Sciatic nerve (tissue), 2 donors: Measurements from ENCODE around the gene EMILIN2. TPM values are rescaled to one million over a fixed set of nuclear protein-coding genes. Genes with fewer than 3 reads are reported as not detected.
"Not testable (repeated sequence)": the region's sequence is repeated elsewhere in the genome, so short reads cannot be mapped to it uniquely, and the experiment has no call there.

Source experiments
- ATAC-seq: fragments of 200-7000 bp; cut with Tn5 transposase; one replicate; pipeline ENCODE4 v1.9.1; 2020; ENCODE audit warnings: mild to moderate bottlenecking, moderate library complexity
- DNase-seq: peaks from one replicate; pipeline ENCODE4 v3.0.0-alpha.2; 2020; ENCODE audit warnings: low spot score
- intact Hi-C: fragments of 100-400 bp; cut with DNase I; formaldehyde crosslinking; loops from one replicate; pipeline ENCODE4 v1.14.2; 2022
- total RNA-seq: library from RNA; stranded (reverse); fragmentation: NEBNext Ultra II Directional; extraction: Animal tissue kit (Norgen Biotek cat#: 25700); gene quantifications from one replicate; pipeline ENCODE4 v1.2.1, GENCODE V29; 2021
- donor health status: DM: no; HTN: no; CAD: no.
- donor health status: DM: no; HTN: no; CAD: no.

The EMILIN2 gene
- 25.1 TPM for total RNA-seq

GRCh38 chr18:2846636-2847316 is at the start of gene EMILIN2:
TSS of gene EMILIN2 (plus strand) at chr18:2847006. CDS start at chr18:2847189, 183 bp downstream.
- DNase-seq (peak; percentile 87), ATAC-seq (peak; percentile 77)
- intact Hi-C loops = no loop called here

DNA sequence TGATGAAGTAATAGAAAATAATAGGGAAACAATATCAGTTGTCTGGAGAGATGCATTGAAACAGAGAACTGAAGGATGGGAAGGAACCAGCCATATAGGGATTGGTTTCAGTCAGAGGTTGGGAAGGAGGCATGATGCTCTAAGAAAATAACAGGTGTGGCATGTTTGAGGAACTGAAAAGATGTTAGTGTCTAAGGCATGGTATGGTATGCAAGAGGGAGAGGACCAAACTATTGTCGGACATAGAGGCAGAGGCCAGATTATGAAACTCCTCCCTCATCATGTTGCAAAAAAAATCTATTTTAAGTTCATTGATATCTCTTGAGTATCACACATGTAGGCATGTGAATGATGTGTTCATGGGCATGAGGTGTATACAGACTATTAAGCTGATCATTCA is 48.9 kb upstream of the EMILIN2 start:
- no peak for DNase-seq
- intact Hi-C loops = no loop called here
- no peak for ATAC-seq

DNA sequence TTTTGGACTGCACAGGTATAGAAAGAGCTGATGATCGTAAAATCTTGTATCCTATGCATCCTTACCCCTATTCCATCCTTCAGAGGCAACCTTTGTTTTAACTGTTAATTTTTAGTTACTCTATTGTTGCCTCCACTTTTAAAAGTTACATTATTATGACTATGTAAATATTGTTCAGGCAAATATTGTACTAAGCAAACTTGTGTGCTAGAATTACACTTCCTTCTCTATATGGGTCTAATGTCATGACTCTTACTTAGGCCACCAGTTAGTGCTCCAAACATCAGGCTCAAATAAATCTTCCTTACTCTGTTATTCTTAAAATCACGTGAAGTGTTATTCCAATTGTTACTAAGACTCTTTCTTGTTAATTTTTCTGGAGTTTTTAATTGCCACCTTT is 47.4 kb upstream of the EMILIN2 start:
- intact Hi-C loops = no loop called here
- DNase-seq (no peak), ATAC-seq (no peak)

- intact Hi-C loops = no loop called here
- no peak for ATAC-seq
- DNase-seq = no peak
Observed at GRCh38 chr18:2805970-2806943, 40.5 kb upstream of the EMILIN2 start.

DNA sequence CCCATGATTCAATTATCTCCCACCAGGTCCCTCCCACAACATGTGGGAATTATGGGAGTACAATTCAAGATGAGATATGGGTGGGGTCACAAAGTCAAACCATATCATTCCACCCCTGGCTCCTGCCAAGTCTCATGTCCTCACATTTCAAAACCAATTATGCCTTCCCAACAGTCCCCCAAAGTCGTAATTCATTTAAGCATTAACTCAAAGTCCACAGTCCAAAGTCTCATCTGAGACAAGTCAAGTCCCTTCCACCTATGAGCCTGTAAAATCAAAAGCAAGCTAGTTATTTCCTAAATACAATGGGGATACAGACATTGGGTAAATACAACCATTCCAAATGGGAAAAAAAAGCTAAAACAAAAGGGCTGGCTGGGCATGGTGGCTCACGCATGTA is 38.2 kb upstream of the EMILIN2 start:
- ATAC-seq, intact Hi-C loops, DNase-seq: not testable (repeated sequence)

DNA sequence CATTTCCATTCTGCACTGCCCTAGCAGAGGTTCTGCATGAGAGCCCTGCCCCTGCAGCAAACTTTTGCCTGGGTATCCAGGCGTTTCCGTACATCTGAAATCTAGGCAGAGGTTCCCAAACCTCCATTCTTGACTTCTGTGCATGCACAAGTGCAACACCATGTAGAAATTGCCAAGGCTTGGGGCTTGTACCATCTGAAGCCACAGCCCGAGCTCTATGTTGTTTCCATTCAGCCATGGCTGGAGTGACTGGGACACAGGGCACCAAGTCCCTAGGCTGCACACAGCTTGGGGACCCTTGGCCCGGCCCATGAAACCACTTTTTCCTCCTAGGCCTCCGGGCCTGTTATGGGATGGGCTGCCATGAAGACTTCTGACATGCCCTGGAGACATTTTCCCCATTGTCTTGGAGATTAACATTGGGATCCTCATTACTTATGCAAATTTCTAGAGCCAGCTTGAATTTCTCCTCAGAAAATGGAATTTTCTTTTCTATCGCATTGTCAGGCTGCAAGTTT is 37.1 kb upstream of the EMILIN2 start:
- ATAC-seq, intact Hi-C loops, DNase-seq: not testable (repeated sequence)

GRCh38 chr18:2811416-2811815 is 35.4 kb upstream of the EMILIN2 start:
- intact Hi-C loops = no loop called here
- ATAC-seq = no peak
- DNase-seq = no peak

DNA sequence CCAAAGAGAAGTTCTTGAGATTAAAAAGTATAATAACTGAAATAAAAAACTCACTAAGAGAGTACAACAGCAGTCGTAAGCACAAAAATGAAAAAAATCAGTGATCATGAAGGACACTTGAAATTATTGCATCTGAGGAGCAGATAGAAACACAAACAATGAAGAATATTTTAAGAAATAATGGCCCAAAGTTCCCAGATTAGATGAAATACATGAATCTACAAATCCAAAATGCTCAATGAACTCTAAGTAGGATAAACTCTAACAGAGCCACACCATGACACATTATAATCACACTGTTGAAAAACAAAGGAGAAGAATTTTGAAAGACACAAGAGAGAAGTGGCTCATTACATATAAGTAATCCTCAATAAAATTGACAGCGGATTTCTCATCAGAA is 31.9 kb upstream of the EMILIN2 start:
- DNase-seq (no peak), ATAC-seq (no peak)
- intact Hi-C loops = no loop called here

DNA sequence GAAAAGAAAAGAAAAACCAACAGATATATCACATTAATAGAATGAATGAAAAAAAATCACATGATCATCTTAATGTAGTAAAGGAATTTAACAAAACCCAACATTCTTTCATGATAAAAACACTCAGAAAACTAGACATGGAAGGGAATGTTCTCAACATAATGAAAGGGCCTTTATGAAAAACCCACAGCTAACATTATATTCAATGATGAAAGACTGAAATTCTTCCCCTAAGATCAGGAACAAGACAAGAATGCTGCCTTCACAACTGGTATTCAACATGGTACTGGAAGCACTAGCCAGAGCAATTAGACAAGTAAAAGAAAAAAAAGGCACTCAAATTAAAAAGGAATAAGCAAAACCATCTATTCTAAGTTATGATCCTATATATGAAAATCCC is 28.5 kb upstream of the EMILIN2 start:
- intact Hi-C loops = no loop called here
- no peak for ATAC-seq
- no peak for DNase-seq

- intact Hi-C loops = no loop called here
- DNase-seq (no peak), ATAC-seq (no peak)
Observed at GRCh38 chr18:2821695-2822094, 25.1 kb upstream of the EMILIN2 start.

DNA sequence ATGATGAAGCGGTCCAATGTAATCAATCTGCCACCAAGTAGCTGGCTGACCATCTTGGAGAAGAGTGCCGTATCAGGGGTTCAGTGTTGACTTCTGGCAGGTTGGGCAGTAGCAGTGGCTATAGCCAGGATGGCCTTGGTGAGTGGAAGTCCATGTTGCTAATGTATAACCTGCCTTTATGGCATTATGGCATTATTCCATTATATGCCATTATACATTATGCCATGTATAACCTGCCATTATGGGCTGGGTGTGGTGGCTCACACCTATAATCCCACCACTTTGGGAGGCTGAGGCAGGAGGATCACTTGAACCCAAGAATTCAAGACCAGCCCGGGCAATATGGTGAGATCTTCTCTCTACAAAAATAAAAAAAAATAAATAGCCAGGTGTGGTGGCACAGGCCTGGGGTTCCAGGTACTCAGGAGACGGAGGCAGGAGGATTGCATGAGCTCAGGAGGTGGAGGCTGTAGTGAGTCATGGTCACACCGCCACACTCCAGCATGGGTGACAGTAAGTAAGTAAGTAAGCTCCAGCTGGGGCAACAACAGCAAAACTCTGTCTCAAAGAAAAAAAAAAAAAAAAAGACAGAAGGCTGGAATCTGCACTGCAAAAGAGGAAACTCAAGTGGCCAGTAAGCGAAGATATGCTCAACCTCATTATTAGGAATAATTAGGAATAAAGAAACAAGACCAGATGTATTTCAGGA is 24.4 kb upstream of the EMILIN2 start:
- intact Hi-C loops = no loop called here
- DNase-seq (no peak), ATAC-seq (no peak)

GRCh38 chr18:2823202-2823601 is 23.6 kb upstream of the EMILIN2 start:
- intact Hi-C loops = no loop called here
- no peak for ATAC-seq
- DNase-seq = no peak

GRCh38 chr18:2823966-2824365 is 22.8 kb upstream of the EMILIN2 start:
- no peak for ATAC-seq
- intact Hi-C loops = no loop called here
- DNase-seq = no peak

GRCh38 chr18:2824865-2825264 is 21.9 kb upstream of the EMILIN2 start:
- DNase-seq (no peak), ATAC-seq (no peak)
- intact Hi-C loops = no loop called here

GRCh38 chr18:2825613-2826175 is 21.1 kb upstream of the EMILIN2 start:
- DNase-seq (no peak), ATAC-seq (no peak)

DNA sequence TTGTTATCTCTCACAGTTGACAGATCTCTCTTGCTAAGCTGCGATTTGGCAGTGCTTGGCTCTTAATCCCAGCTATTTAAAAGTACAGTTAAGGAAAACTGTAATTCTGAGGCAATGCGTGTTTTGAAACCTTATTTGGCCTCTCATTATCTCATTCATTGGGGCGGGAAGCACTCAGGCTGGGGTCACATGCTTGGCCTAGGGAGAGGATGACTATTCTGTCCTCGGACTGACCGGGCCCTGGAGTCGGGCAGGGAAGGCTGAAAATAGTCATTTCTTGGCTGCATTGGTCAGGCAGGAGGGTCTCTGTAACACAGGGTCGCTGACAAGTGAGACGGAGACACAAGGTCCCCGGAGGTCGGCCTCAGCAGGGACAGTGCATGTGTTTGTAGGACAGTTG is 20.2 kb upstream of the EMILIN2 start:
- intact Hi-C loops = no loop called here
- peak; percentile 93 for ATAC-seq
- DNase-seq = peak; percentile 66

More at GRCh38 chr18:2825613-2826175, 21.1 kb upstream of the EMILIN2 start:
- intact Hi-C loops = no loop called here

DNA sequence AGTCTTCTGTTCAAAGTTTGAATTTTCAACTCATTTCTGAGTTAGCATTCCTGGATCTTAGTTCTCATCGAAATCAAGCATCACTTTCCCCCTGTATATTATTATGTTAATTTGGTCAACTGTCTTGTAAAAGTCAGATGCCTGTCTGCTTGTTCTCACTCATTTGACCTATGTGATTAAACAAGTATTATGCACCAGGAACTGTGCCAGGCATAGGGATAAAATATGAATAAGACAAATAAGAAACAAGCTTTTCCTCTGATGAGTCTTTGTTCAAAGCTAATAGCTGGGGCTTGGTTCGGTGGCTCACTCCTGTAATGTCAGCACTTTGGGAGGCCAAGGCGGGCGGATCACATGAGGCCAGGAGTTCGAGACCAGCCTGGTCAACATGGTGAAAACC is 19.7 kb upstream of the EMILIN2 start:
- intact Hi-C loops = no loop called here
- DNase-seq (no peak), ATAC-seq (no peak)

- DNase-seq, intact Hi-C loops, ATAC-seq: not testable (repeated sequence)
Observed at GRCh38 chr18:2836118-2836517, 10.7 kb upstream of the EMILIN2 start.

GRCh38 chr18:2837290-2837689 is 9.5 kb upstream of the EMILIN2 start:
- DNase-seq, intact Hi-C loops, ATAC-seq: not testable (repeated sequence)
